ENCODE results near the gene ZNF385A.

The ZNF385A gene

GRCh38 chr12:54416687-54417603 is 32.4 kb upstream of the ZNF385A start:
- TF ChIP-seq EP300 (IDR thresholded peaks at IDR 0.05; ENCODE audit: borderline replicate concordance), result no peak
- 0 out of 2 replicates have a peak, but pooled peaks have one; percentile 32 for TF ChIP-seq CEBPB (IDR thresholded peaks at IDR 0.05)
- no peak for TF ChIP-seq ZBTB7A (IDR thresholded peaks at IDR 0.05; ENCODE audit: low read depth)
- no peak for TF ChIP-seq RAD21 (IDR thresholded peaks at IDR 0.05; ENCODE audit: low read depth)
- TF ChIP-seq MAX (IDR thresholded peaks at IDR 0.05), result no peak

GRCh38 chr12:54415221-54415929 is 30.8 kb upstream of the ZNF385A start:
- no peak for TF ChIP-seq NFIC (IDR thresholded peaks at IDR 0.05)
- TF ChIP-seq RAD21 (IDR thresholded peaks at IDR 0.05; ENCODE audit: low read depth), result no peak
- TF ChIP-seq FOXM1 (IDR thresholded peaks at IDR 0.05; ENCODE audit: borderline replicate concordance, low read depth), result no peak
- TF ChIP-seq, protein P1, sequence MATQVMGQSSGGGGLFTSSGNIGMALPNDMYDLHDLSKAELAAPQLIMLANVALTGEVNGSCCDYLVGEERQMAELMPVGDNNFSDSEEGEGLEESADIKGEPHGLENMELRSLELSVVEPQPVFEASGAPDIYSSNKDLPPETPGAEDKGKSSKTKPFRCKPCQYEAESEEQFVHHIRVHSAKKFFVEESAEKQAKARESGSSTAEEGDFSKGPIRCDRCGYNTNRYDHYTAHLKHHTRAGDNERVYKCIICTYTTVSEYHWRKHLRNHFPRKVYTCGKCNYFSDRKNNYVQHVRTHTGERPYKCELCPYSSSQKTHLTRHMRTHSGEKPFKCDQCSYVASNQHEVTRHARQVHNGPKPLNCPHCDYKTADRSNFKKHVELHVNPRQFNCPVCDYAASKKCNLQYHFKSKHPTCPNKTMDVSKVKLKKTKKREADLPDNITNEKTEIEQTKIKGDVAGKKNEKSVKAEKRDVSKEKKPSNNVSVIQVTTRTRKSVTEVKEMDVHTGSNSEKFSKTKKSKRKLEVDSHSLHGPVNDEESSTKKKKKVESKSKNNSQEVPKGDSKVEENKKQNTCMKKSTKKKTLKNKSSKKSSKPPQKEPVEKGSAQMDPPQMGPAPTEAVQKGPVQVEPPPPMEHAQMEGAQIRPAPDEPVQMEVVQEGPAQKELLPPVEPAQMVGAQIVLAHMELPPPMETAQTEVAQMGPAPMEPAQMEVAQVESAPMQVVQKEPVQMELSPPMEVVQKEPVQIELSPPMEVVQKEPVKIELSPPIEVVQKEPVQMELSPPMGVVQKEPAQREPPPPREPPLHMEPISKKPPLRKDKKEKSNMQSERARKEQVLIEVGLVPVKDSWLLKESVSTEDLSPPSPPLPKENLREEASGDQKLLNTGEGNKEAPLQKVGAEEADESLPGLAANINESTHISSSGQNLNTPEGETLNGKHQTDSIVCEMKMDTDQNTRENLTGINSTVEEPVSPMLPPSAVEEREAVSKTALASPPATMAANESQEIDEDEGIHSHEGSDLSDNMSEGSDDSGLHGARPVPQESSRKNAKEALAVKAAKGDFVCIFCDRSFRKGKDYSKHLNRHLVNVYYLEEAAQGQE (IDR thresholded peaks at IDR 0.05; ENCODE audit: low read depth), result no peak
- TF ChIP-seq EGR1 (IDR thresholded peaks at IDR 0.05), result no peak
- TF ChIP-seq TCF12 (IDR thresholded peaks at IDR 0.05; ENCODE audit: low read depth), result no peak
- no peak for TF ChIP-seq ZBTB7A (IDR thresholded peaks at IDR 0.05; ENCODE audit: low read depth)
- no peak for TF ChIP-seq TAF1 (IDR thresholded peaks at IDR 0.05; ENCODE audit: low read depth)

GRCh38 chr12:54413284-54414190 is 29.0 kb upstream of the ZNF385A start:
- TF ChIP-seq EGR1 (IDR thresholded peaks at IDR 0.05) (no peak), EP300 (IDR thresholded peaks at IDR 0.05; ENCODE audit: borderline replicate concordance) (no peak), ZBTB7A (IDR thresholded peaks at IDR 0.05; ENCODE audit: low read depth) (no peak), NFIC (IDR thresholded peaks at IDR 0.05) (no peak), CEBPB (IDR thresholded peaks at IDR 0.05) (no peak), TCF12 (IDR thresholded peaks at IDR 0.05; ENCODE audit: low read depth) (no peak), TAF1 (IDR thresholded peaks at IDR 0.05; ENCODE audit: low read depth) (no peak), YY1 (IDR thresholded peaks at IDR 0.05; ENCODE audit: low read depth) (no peak), MAX (IDR thresholded peaks at IDR 0.05) (no peak), CREB1 (IDR thresholded peaks at IDR 0.05; ENCODE audit: low read depth) (no peak), TEAD4 (IDR thresholded peaks at IDR 0.05) (no peak), FOXM1 (IDR thresholded peaks at IDR 0.05; ENCODE audit: borderline replicate concordance, low read depth) (no peak), USF1 (IDR thresholded peaks at IDR 0.05) (no peak), RAD21 (IDR thresholded peaks at IDR 0.05; ENCODE audit: low read depth) (no peak)
- TF ChIP-seq, protein P1 (IDR thresholded peaks at IDR 0.05; ENCODE audit: low read depth), result no peak

DNA sequence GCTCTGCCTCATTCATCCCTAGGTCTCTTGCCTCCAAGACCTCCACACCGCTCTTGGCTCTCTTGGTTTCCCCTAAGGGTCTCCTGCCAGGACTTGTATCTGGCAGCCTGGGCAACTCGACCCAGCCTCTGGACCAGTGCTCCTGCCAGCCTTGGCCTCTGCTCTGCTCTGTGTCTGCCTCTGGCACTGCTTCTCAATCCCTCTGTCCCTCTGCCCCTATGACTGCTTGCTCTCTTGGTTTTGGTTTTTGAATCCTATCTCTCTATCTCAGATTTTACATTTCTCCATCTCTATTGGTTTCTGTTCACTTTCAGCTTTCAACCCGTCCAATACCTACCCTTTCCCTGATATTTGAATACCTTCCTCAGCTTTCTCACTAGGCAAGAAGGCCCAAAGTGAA is 28.3 kb upstream of the ZNF385A start:
- TF ChIP-seq TEAD4 (IDR thresholded peaks at IDR 0.05) (no peak), MAX (IDR thresholded peaks at IDR 0.05) (no peak), EP300 (IDR thresholded peaks at IDR 0.05; ENCODE audit: borderline replicate concordance) (no peak), FOXM1 (IDR thresholded peaks at IDR 0.05; ENCODE audit: borderline replicate concordance, low read depth) (no peak), RAD21 (IDR thresholded peaks at IDR 0.05; ENCODE audit: low read depth) (no peak), YY1 (IDR thresholded peaks at IDR 0.05; ENCODE audit: low read depth) (no peak), CEBPB (IDR thresholded peaks at IDR 0.05) (no peak), TCF12 (IDR thresholded peaks at IDR 0.05; ENCODE audit: low read depth) (no peak), NFIC (IDR thresholded peaks at IDR 0.05) (no peak), ZBTB7A (IDR thresholded peaks at IDR 0.05; ENCODE audit: low read depth) (no peak)
- TF ChIP-seq, protein P1 (IDR thresholded peaks at IDR 0.05; ENCODE audit: low read depth), result no peak

Measured in Ishikawa (cell line).